GM19043 (cell line): ENCODE measurements around the gene NEU2.
"Not testable (repeated sequence)": the region's sequence is repeated elsewhere in the genome, so short reads cannot be mapped to it uniquely, and the experiment has no call there.

ENCODE experiments used
- ATAC-seq: cut with Tn5 transposase; IDR thresholded peaks from one replicate; pipeline ENCODE4 v1.9.1; 2021; ENCODE audit warnings: low read depth; ENCODE audit not compliant: unreplicated experiment

The NEU2 gene

GRCh38 chr2:233053928-233054784, 21.7 kb downstream of the NEU2 start:
- no peak for ATAC-seq

GRCh38 chr2:233055362-233055761, 22.9 kb downstream of the NEU2 start:
- no peak for ATAC-seq

GRCh38 chr2:233056961-233057605, 24.6 kb downstream of the NEU2 start:
- no peak for ATAC-seq

GRCh38 chr2:233058717-233059546, 26.5 kb downstream of the NEU2 start:
- no peak for ATAC-seq

- ATAC-seq = no peak
Observed at GRCh38 chr2:233059547-233059796, 27.0 kb downstream of the NEU2 start.

- peak; percentile 49 for ATAC-seq
Observed at GRCh38 chr2:233059797-233060500, 27.5 kb downstream of the NEU2 start, which contains the start of gene INPP5D. Gene INPP5D, plus strand, starts transcription at chr2:233060342. Its CDS starts 137 bp downstream, at chr2:233060479.

- ATAC-seq = no peak
Observed at GRCh38 chr2:233060501-233060979, 28.1 kb downstream of the NEU2 start.

- no peak for ATAC-seq
Observed at GRCh38 chr2:233060980-233061590, 28.6 kb downstream of the NEU2 start.

GRCh38 chr2:233061591-233062450, 29.3 kb downstream of the NEU2 start:
- ATAC-seq = no peak

GRCh38 chr2:233062451-233062850, 30.0 kb downstream of the NEU2 start:
- no peak for ATAC-seq

- no peak for ATAC-seq
Observed at GRCh38 chr2:233062946-233063268, 30.4 kb downstream of the NEU2 start.

GRCh38 chr2:233063269-233063975, 30.9 kb downstream of the NEU2 start:
- peak; percentile 51 for ATAC-seq

- ATAC-seq = no peak
Observed at GRCh38 chr2:233063976-233064411, 31.5 kb downstream of the NEU2 start.

- no peak for ATAC-seq
Observed at GRCh38 chr2:233064530-233065199, 32.2 kb downstream of the NEU2 start.

GRCh38 chr2:233065200-233065589, 32.7 kb downstream of the NEU2 start:
- not testable (repeated sequence) for ATAC-seq

- no peak for ATAC-seq
Observed at GRCh38 chr2:233065954-233066470, 33.5 kb downstream of the NEU2 start.

- no peak for ATAC-seq
Observed at GRCh38 chr2:233068762-233069418, 36.4 kb downstream of the NEU2 start.
